Caco-2 (cell line): ENCODE results near the gene TMEM266. TPM values are rescaled to one million over a fixed set of nuclear protein-coding genes. Genes with fewer than 3 reads are reported as not detected.

Source experiments
- BruUV-seq: library from RNA; stranded (reverse); fragments of 400-500 nt; replicated peaks from 2 replicates; lab custom pipeline; 2021; lab: Mats Ljungman, UMichigan
- CTCF ChIA-PET: fragments of 300-600 bp; sonication (Branson Sonifier 250); formaldehyde crosslinking; loops from one replicate; lab custom pipeline; 2022; ENCODE audit warnings: antibody characterized with exemption; lab: Charles Lee
- POLR2A ChIA-PET: fragments of 300-600 bp; sonication (Branson Sonifier 250); formaldehyde crosslinking; loops from one replicate; lab custom pipeline; 2022; ENCODE audit warnings: antibody characterized with exemption; lab: Charles Lee
- DNase-seq, 2 experiments: peaks; one replicate each; pipeline versions ENCODE4 v3.0.0 to v3.0.0-alpha.2; 2020 to 2022
- H3K27me3 ChIP-seq: replicated peaks from 2 replicates; pipeline ENCODE4 v1.6.0; 2011; ENCODE audit warnings: low read length; ENCODE audit not compliant: control insufficient read depth, insufficient read depth
- H3K36me3 ChIP-seq: 2 replicates; pipeline ENCODE4 v1.5.1; 2011; ENCODE audit warnings: low read length; ENCODE audit not compliant: control insufficient read depth, insufficient read depth
- H3K4me1 ChIP-seq: fragments of 250-450 bp; sonication (Bioruptor Pico); 2 replicates; pipeline ENCODE4 v1.5.1; 2020; ENCODE audit warnings: mild to moderate bottlenecking
- H3K4me3 ChIP-seq: 2 replicates; pipeline ENCODE4 v1.5.1; 2011; ENCODE audit warnings: low read depth, mild to moderate bottlenecking, control low read depth, low read length
- H3K9me3 ChIP-seq: fragments of 250-450 bp; sonication (Bioruptor Pico); 2 replicates; pipeline ENCODE4 v1.5.1; 2020; ENCODE audit warnings: mild to moderate bottlenecking, moderate library complexity
- H3K27ac Mint-ChIP-seq: one replicate; pipeline ENCODE4 v1.8.0; 2022; ENCODE audit warnings: mixed read lengths; ENCODE audit not compliant: unreplicated experiment
- H3K27me3 Mint-ChIP-seq: one replicate; pipeline ENCODE4 v1.8.0; 2022; ENCODE audit warnings: mixed read lengths; ENCODE audit not compliant: insufficient read depth, unreplicated experiment
- H3K36me3 Mint-ChIP-seq: one replicate; pipeline ENCODE4 v1.8.0; 2022; ENCODE audit warnings: mild to moderate bottlenecking, mixed read lengths; ENCODE audit not compliant: insufficient read depth, unreplicated experiment
- H3K4me1 Mint-ChIP-seq: one replicate; pipeline ENCODE4 v1.8.0; 2022; ENCODE audit warnings: low read depth, mixed read lengths; ENCODE audit not compliant: unreplicated experiment
- H3K4me3 Mint-ChIP-seq: one replicate; pipeline ENCODE4 v1.8.0; 2022; ENCODE audit warnings: mild to moderate bottlenecking, moderate library complexity, mixed read lengths; ENCODE audit not compliant: unreplicated experiment
- H3K9me3 Mint-ChIP-seq: one replicate; pipeline ENCODE4 v1.8.0; 2022; ENCODE audit warnings: mixed read lengths; ENCODE audit not compliant: unreplicated experiment
- CTCF ChIP-seq, 2 experiments: fragments of 200-600 bp in 1 of 2; IDR thresholded peaks; 1 replicate in 1 of 2; 2 replicates in 1 of 2; pipeline versions ENCODE4 v1.5.1 to v1.8.0; 2011 to 2022; ENCODE audit warnings: antibody characterized with exemption in 1 of 2, control low read depth in 1 of 2, inconsistent platforms in 1 of 2, low read depth in 1 of 2, low read length in 1 of 2, mild to moderate bottlenecking in 1 of 2, moderate library complexity in 1 of 2; ENCODE audit not compliant: insufficient read depth in 1 of 2, severe bottlenecking in 1 of 2, unreplicated experiment in 1 of 2
- intact Hi-C: fragments of 100-400 bp; cut with micrococcal nuclease; formaldehyde crosslinking; loops from one replicate; pipeline ENCODE4 v1.10.0; 2022; ENCODE audit not compliant: unreplicated experiment
- total RNA-seq: library from RNA; stranded (reverse); gene quantifications from 2 replicates; pipeline ENCODE4 v1.2.3, GENCODE V29; 2022

Gene TMEM266
- total RNA-seq, 1 experiment from 2014 or later, result 0.27 TPM

- no peaks in the 10 kb centered on the region for H3K36me3 ChIP-seq
- Mint-ChIP-seq H3K4me1 (peaks cover 7% of the 10 kb centered on the region), H3K9me3 (no peaks in the 10 kb centered on the region), H3K27ac (no peak overlapping the region), H3K36me3 (no peaks in the 10 kb centered on the region), H3K4me3 (no peak overlapping the region), H3K27me3 (no peaks in the 10 kb centered on the region)
- BruUV-seq, result no TSS peak
- ChIA-PET POLR2A (no interaction called here), CTCF (no interaction called here)
- TF ChIP-seq CTCF (IDR thresholded peaks at IDR 0.05; ENCODE audit: insufficient read depth in 1 of 2, low read depth in 1 of 2, low read length in 1 of 2, severe bottlenecking in 1 of 2, unreplicated experiment in 1 of 2), result no peak
- H3K4me3 ChIP-seq, result no peak overlapping the region
- DNase-seq, result no peak
- no peaks in the 10 kb centered on the region for H3K27me3 ChIP-seq
- 0 out of 2 replicates have a peak, but pooled peaks cover 3% of the 10 kb centered on the region for H3K9me3 ChIP-seq
- 0 out of 2 replicates have a peak, but pooled peaks cover 8% of the 10 kb centered on the region for H3K4me1 ChIP-seq
- intact Hi-C loops, result no loop called here
Measured at GRCh38 chr15:76181705-76182107, 121.9 kb downstream of the TMEM266 start.

GRCh38 chr15:76183930-76184649 is 124.3 kb downstream of the TMEM266 start:
- Histone ChIP-seq H3K36me3 (no peaks in the 10 kb centered on the region), H3K4me3 (no peak overlapping the region), H3K4me1 (0 out of 2 replicates have a peak, but pooled peaks cover 8% of the 10 kb centered on the region), H3K27me3 (no peaks in the 10 kb centered on the region), H3K9me3 (0 out of 2 replicates have a peak, but pooled peaks cover 3% of the 10 kb centered on the region)
- no peak overlapping the region for H3K27ac Mint-ChIP-seq
- intact Hi-C loops, result no loop called here
- H3K27me3 Mint-ChIP-seq, result no peaks in the 10 kb centered on the region
- no peak for DNase-seq
- H3K36me3 Mint-ChIP-seq, result no peaks in the 10 kb centered on the region
- CTCF ChIA-PET, result no interaction called here
- no TSS peak for BruUV-seq
- POLR2A ChIA-PET, result no interaction called here
- TF ChIP-seq CTCF (IDR thresholded peaks at IDR 0.05; ENCODE audit: insufficient read depth in 1 of 2, low read depth in 1 of 2, low read length in 1 of 2, severe bottlenecking in 1 of 2, unreplicated experiment in 1 of 2), result no peak
- H3K9me3 Mint-ChIP-seq, result no peaks in the 10 kb centered on the region
- peaks cover 7% of the 10 kb centered on the region for H3K4me1 Mint-ChIP-seq
- H3K4me3 Mint-ChIP-seq, result no peak overlapping the region

GRCh38 chr15:76184650-76185035 is 124.9 kb downstream of the TMEM266 start:
- 0 out of 2 replicates have a peak, but pooled peaks cover 3% of the 10 kb centered on the region for H3K9me3 ChIP-seq
- ChIA-PET CTCF (no interaction called here), POLR2A (no interaction called here)
- no peak overlapping the region for H3K4me3 Mint-ChIP-seq
- H3K27ac Mint-ChIP-seq, result no peak overlapping the region
- intact Hi-C loops, result no loop called here
- no peaks in the 10 kb centered on the region for H3K36me3 ChIP-seq
- 0 out of 2 replicates have a peak, but pooled peaks cover 8% of the 10 kb centered on the region for H3K4me1 ChIP-seq
- no TSS peak for BruUV-seq
- peaks cover 7% of the 10 kb centered on the region for H3K4me1 Mint-ChIP-seq
- H3K9me3 Mint-ChIP-seq, result no peaks in the 10 kb centered on the region
- H3K27me3 ChIP-seq, result no peaks in the 10 kb centered on the region
- peaks cover 3% of the 10 kb centered on the region for H3K27me3 Mint-ChIP-seq
- no peak for DNase-seq
- TF ChIP-seq CTCF (IDR thresholded peaks at IDR 0.05; ENCODE audit: insufficient read depth in 1 of 2, low read depth in 1 of 2, low read length in 1 of 2, severe bottlenecking in 1 of 2, unreplicated experiment in 1 of 2), result no peak
- no peak overlapping the region for H3K4me3 ChIP-seq
- H3K36me3 Mint-ChIP-seq, result no peaks in the 10 kb centered on the region
